ENCODE results near the gene ZBTB16. TPM values are rescaled to one million over a fixed set of nuclear protein-coding genes. Genes with fewer than 3 reads are reported as not detected.

ZBTB16 gene
- total RNA-seq, 1 experiment from 2014 or later: 0.21 TPM

- DNase-seq (ENCODE audit: low read depth, low spot score): no peak
- Histone ChIP-seq H3K4me3 (ENCODE audit: low read depth in 2 of 2, low read length in 2 of 2) (no peak overlapping the region), H3K27ac (ENCODE audit: low read length) (no peak overlapping the region), H3K9me3 (ENCODE audit: control insufficient read depth, insufficient read depth, low read depth, low read length) (no peaks in the 10 kb centered on the region), H3K4me1 (ENCODE audit: control insufficient read depth, insufficient read depth, low read length) (peaks cover 10% of the 10 kb centered on the region), H3K27me3 (ENCODE audit: control insufficient read depth, insufficient read depth, low read length) (peaks cover 13% of the 10 kb centered on the region; the same call in 1 of the 2 replicates), H3K36me3 (ENCODE audit: control insufficient read depth, insufficient read depth, low read length) (no peaks in the 10 kb centered on the region; the same call in 1 of the 2 replicates)
- ChIA-PET POLR2A (no interaction called here), CTCF (no interaction called here)
- no peak for ATAC-seq
- in situ Hi-C loops (cut with HindIII; ENCODE audit: low pct_unique_long_range_greater_than_20kb, low sequenced_read_pairs) (no loop called here), intact Hi-C loops (cut with micrococcal nuclease; ENCODE audit: unreplicated experiment) (no loop called here)
- TF ChIP-seq TCF7L2 (IDR thresholded peaks at IDR 0.05; ENCODE audit: low read depth, low read length): no peak
- no peak for TF ChIP-seq SIN3A (IDR thresholded peaks at IDR 0.05; ENCODE audit: borderline replicate concordance, insufficient read depth, low read depth, low read length)
- TF ChIP-seq REST (IDR thresholded peaks at IDR 0.05; ENCODE audit: insufficient read depth in 1 of 2, low read depth in 2 of 2, low read length in 1 of 2): no peak
- TF ChIP-seq CTCF (IDR thresholded peaks at IDR 0.05): no peak
- BruUV-seq (replicated peaks): no TSS peak
These were observed 107.8 kb downstream of the ZBTB16 start for GRCh38 chr11:114167355-114167754.

GRCh38 chr11:114167771-114168448, 108.4 kb downstream of the ZBTB16 start:
- no peaks in the 10 kb centered on the region; the same call in 1 of the 2 replicates for H3K36me3 ChIP-seq (ENCODE audit: control insufficient read depth, insufficient read depth, low read length)
- ChIA-PET POLR2A (no interaction called here), CTCF (no interaction called here)
- in situ Hi-C loops (cut with HindIII; ENCODE audit: low pct_unique_long_range_greater_than_20kb, low sequenced_read_pairs) (no loop called here), intact Hi-C loops (cut with micrococcal nuclease; ENCODE audit: unreplicated experiment) (no loop called here)
- TF ChIP-seq POLR2AphosphoS5 (IDR thresholded peaks at IDR 0.05; ENCODE audit: low read depth, low read length): no peak
- no peak for TF ChIP-seq TCF7L2 (IDR thresholded peaks at IDR 0.05; ENCODE audit: low read depth, low read length)
- TF ChIP-seq SIN3A (IDR thresholded peaks at IDR 0.05; ENCODE audit: borderline replicate concordance, insufficient read depth, low read depth, low read length): no peak
- no peak for TF ChIP-seq REST (IDR thresholded peaks at IDR 0.05; ENCODE audit: insufficient read depth in 1 of 2, low read depth in 2 of 2, low read length in 1 of 2)
- TF ChIP-seq CTCF (IDR thresholded peaks at IDR 0.05): no peak
- BruUV-seq (replicated peaks): no TSS peak
- peaks cover 12% of the 10 kb centered on the region; the same call in 1 of the 2 replicates for H3K27me3 ChIP-seq (ENCODE audit: control insufficient read depth, insufficient read depth, low read length)
- no peaks in the 10 kb centered on the region for H3K9me3 ChIP-seq (ENCODE audit: control insufficient read depth, insufficient read depth, low read depth, low read length)
- peaks cover 5% of the 10 kb centered on the region for H3K4me1 ChIP-seq (ENCODE audit: control insufficient read depth, insufficient read depth, low read length)
- no peak for DNase-seq (ENCODE audit: low read depth, low spot score)
- no peak overlapping the region for H3K27ac ChIP-seq (ENCODE audit: low read length)
- H3K4me3 ChIP-seq (ENCODE audit: low read depth in 2 of 2, low read length in 2 of 2): no peak overlapping the region
- no peak for ATAC-seq

Data from Panc1 (cell line).